HepG2 (cell line): ENCODE measurements around the gene TMEM41A. TPM values are rescaled to one million over a fixed set of nuclear protein-coding genes. Genes with fewer than 3 reads are reported as not detected.
A peak's percentile ranks its signal among the peaks of the same experiment; 100 is the strongest.

Source experiments
- ETV5 ChIP-seq: IDR thresholded peaks from 2 replicates; pipeline ENCODE4 v1.6.1; 2018; ENCODE audit warnings: missing biosample characterization, missing genetic modification reagents, inconsistent platforms, borderline replicate concordance
- NFE2L1 ChIP-seq: sonication (generic); formaldehyde crosslinking; IDR thresholded peaks from 2 replicates; pipeline ENCODE4 v1.4.0; 2020; ENCODE audit warnings: missing genetic modification reagents, mild to moderate bottlenecking, borderline replicate concordance
- RBFOX2 ChIP-seq: fragments of 200-400 bp; formaldehyde crosslinking; IDR thresholded peaks from 2 replicates; pipeline ENCODE4 v1.6.1; 2017; ENCODE audit warnings: low read depth, mild to moderate bottlenecking, low read length
- SRF ChIP-seq: IDR thresholded peaks from 2 replicates; pipeline ENCODE4 v1.6.1; 2011; ENCODE audit warnings: mild to moderate bottlenecking, low read depth, low read length, moderate library complexity
- TCF12 ChIP-seq, 2 experiments: fragments of 450-650 bp in 1 of 2; sonication (generic) in 1 of 2; formaldehyde crosslinking in 1 of 2; IDR thresholded peaks; 2 replicates each; pipeline versions ENCODE4 v1.6.1 to v1.8.0; 2017 to 2022; ENCODE audit warnings: antibody characterized with exemption in 1 of 2, mild to moderate bottlenecking in 1 of 2, missing genetic modification reagents in 1 of 2, moderate library complexity in 1 of 2
- TEAD2 ChIP-seq: sonication (generic); formaldehyde crosslinking; IDR thresholded peaks from 2 replicates; pipeline ENCODE4 v1.9.0; 2021; ENCODE audit warnings: missing genetic modification reagents
- TOPORS ChIP-seq: sonication (generic); formaldehyde crosslinking; IDR thresholded peaks from 2 replicates; pipeline ENCODE4 v1.8.0; 2023; ENCODE audit warnings: mild to moderate bottlenecking, missing genetic modification reagents
- TSC22D2 ChIP-seq: sonication (generic); formaldehyde crosslinking; IDR thresholded peaks from 2 replicates; pipeline ENCODE4 v1.5.1; 2020; ENCODE audit warnings: missing genetic modification reagents, mild to moderate bottlenecking, borderline replicate concordance
- ZNF124 ChIP-seq: sonication (generic); formaldehyde crosslinking; IDR thresholded peaks from 2 replicates; pipeline ENCODE4 v1.4.0; 2020; ENCODE audit warnings: missing genetic modification reagents
- ZNF292 ChIP-seq: sonication (generic); formaldehyde crosslinking; IDR thresholded peaks from 2 replicates; pipeline ENCODE4 v1.8.1; 2022; ENCODE audit warnings: mild to moderate bottlenecking, low read depth, missing genetic modification reagents, borderline replicate concordance
- ZNF432 ChIP-seq: sonication (generic); formaldehyde crosslinking; IDR thresholded peaks from 2 replicates; pipeline ENCODE4 v1.5.0; 2020; ENCODE audit warnings: missing genetic modification reagents, mild to moderate bottlenecking, borderline replicate concordance
- polyA plus RNA-seq, 8 experiments: library from polyadenylated mRNA; depleted of rRNA in 3 of 8; stranded (reverse) in 7 of 8; unstranded in 1 of 8; fragments of >200 nt; fragmentation: Illumina TruSeq in 4 of 8; extraction: Trizol in 4 of 8; gene quantifications; 2 replicates each; pipeline versions ENCODE4 v1.2.1 to v1.2.3, GENCODE V29; 2011 to 2016; ENCODE audit warnings: low read depth in 4 of 8, missing spikeins in 1 of 8, mixed read lengths in 1 of 8; ENCODE audit not compliant: insufficient read depth in 1 of 8
- total RNA-seq, 5 experiments: library from RNA; depleted of rRNA; stranded (reverse); fragments of >200 nt; fragmentation: Illumina TruSeq; extraction: Trizol; gene quantifications; 2 replicates each; pipeline ENCODE4 v1.2.3, GENCODE V29; 2016; ENCODE audit warnings: low read depth in 1 of 5
- TF ChIP-seq, protein P1 (sequence below): sonication (generic); formaldehyde crosslinking; IDR thresholded peaks from 2 replicates; pipeline ENCODE4 v1.5.0; 2020; ENCODE audit warnings: mild to moderate bottlenecking, missing genetic modification reagents, borderline replicate concordance
- TF ChIP-seq, protein P2 (sequence below): sonication (generic); formaldehyde crosslinking; IDR thresholded peaks from 2 replicates; pipeline ENCODE4 v1.5.1; 2020; ENCODE audit warnings: missing genetic modification reagents, mild to moderate bottlenecking, borderline replicate concordance
- TF ChIP-seq, protein P3 (sequence below): sonication (generic); formaldehyde crosslinking; IDR thresholded peaks from one replicate; pipeline ENCODE4 v1.5.1; 2020; ENCODE audit warnings: mild to moderate bottlenecking, missing genetic modification reagents; ENCODE audit errors: not compliant biosample characterization

The TMEM41A gene
- total and polyA plus RNA-seq, 2 of the 13 experiments (the other 11 are each of a cell fraction or from before 2014, with no cell fraction given): 30.0 to 40.0 TPM

- TF ChIP-seq NFE2L1 (CRISPR knock-in tag): no peak
- peak; percentile 98 for TF ChIP-seq RBFOX2
- TF ChIP-seq ZNF124 (CRISPR knock-in tag): peak; percentile 42; the same call in 1 of the 2 replicates
- 0 out of 2 replicates have a peak, but pooled peaks have one; percentile 73 for TF ChIP-seq TSC22D2
- no peak for TF ChIP-seq ZNF432
- TF ChIP-seq, protein P1, sequence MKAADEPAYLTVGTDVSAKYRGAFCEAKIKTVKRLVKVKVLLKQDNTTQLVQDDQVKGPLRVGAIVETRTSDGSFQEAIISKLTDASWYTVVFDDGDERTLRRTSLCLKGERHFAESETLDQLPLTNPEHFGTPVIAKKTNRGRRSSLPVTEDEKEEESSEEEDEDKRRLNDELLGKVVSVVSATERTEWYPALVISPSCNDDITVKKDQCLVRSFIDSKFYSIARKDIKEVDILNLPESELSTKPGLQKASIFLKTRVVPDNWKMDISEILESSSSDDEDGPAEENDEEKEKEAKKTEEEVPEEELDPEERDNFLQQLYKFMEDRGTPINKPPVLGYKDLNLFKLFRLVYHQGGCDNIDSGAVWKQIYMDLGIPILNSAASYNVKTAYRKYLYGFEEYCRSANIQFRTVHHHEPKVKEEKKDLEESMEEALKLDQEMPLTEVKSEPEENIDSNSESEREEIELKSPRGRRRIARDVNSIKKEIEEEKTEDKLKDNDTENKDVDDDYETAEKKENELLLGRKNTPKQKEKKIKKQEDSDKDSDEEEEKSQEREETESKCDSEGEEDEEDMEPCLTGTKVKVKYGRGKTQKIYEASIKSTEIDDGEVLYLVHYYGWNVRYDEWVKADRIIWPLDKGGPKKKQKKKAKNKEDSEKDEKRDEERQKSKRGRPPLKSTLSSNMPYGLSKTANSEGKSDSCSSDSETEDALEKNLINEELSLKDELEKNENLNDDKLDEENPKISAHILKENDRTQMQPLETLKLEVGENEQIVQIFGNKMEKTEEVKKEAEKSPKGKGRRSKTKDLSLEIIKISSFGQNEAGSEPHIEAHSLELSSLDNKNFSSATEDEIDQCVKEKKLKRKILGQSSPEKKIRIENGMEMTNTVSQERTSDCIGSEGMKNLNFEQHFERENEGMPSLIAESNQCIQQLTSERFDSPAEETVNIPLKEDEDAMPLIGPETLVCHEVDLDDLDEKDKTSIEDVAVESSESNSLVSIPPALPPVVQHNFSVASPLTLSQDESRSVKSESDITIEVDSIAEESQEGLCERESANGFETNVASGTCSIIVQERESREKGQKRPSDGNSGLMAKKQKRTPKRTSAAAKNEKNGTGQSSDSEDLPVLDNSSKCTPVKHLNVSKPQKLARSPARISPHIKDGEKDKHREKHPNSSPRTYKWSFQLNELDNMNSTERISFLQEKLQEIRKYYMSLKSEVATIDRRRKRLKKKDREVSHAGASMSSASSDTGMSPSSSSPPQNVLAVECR: peak; percentile 97
- TF ChIP-seq TCF12 (IDR thresholded peaks at IDR 0.05): no peak
- TF ChIP-seq TCF12 (CRISPR knock-in tag; IDR thresholded peaks at IDR 0.05): no peak
- TF ChIP-seq ETV5 (CRISPR knock-in tag): peak; percentile 66
- TF ChIP-seq TOPORS (CRISPR knock-in tag): peak; percentile 95
- TF ChIP-seq, protein P2, sequence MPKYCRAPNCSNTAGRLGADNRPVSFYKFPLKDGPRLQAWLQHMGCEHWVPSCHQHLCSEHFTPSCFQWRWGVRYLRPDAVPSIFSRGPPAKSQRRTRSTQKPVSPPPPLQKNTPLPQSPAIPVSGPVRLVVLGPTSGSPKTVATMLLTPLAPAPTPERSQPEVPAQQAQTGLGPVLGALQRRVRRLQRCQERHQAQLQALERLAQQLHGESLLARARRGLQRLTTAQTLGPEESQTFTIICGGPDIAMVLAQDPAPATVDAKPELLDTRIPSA (CRISPR knock-in tag): no peak
- TF ChIP-seq SRF: peak; percentile 53; the same call in 1 of the 2 replicates
- TF ChIP-seq, protein P3, sequence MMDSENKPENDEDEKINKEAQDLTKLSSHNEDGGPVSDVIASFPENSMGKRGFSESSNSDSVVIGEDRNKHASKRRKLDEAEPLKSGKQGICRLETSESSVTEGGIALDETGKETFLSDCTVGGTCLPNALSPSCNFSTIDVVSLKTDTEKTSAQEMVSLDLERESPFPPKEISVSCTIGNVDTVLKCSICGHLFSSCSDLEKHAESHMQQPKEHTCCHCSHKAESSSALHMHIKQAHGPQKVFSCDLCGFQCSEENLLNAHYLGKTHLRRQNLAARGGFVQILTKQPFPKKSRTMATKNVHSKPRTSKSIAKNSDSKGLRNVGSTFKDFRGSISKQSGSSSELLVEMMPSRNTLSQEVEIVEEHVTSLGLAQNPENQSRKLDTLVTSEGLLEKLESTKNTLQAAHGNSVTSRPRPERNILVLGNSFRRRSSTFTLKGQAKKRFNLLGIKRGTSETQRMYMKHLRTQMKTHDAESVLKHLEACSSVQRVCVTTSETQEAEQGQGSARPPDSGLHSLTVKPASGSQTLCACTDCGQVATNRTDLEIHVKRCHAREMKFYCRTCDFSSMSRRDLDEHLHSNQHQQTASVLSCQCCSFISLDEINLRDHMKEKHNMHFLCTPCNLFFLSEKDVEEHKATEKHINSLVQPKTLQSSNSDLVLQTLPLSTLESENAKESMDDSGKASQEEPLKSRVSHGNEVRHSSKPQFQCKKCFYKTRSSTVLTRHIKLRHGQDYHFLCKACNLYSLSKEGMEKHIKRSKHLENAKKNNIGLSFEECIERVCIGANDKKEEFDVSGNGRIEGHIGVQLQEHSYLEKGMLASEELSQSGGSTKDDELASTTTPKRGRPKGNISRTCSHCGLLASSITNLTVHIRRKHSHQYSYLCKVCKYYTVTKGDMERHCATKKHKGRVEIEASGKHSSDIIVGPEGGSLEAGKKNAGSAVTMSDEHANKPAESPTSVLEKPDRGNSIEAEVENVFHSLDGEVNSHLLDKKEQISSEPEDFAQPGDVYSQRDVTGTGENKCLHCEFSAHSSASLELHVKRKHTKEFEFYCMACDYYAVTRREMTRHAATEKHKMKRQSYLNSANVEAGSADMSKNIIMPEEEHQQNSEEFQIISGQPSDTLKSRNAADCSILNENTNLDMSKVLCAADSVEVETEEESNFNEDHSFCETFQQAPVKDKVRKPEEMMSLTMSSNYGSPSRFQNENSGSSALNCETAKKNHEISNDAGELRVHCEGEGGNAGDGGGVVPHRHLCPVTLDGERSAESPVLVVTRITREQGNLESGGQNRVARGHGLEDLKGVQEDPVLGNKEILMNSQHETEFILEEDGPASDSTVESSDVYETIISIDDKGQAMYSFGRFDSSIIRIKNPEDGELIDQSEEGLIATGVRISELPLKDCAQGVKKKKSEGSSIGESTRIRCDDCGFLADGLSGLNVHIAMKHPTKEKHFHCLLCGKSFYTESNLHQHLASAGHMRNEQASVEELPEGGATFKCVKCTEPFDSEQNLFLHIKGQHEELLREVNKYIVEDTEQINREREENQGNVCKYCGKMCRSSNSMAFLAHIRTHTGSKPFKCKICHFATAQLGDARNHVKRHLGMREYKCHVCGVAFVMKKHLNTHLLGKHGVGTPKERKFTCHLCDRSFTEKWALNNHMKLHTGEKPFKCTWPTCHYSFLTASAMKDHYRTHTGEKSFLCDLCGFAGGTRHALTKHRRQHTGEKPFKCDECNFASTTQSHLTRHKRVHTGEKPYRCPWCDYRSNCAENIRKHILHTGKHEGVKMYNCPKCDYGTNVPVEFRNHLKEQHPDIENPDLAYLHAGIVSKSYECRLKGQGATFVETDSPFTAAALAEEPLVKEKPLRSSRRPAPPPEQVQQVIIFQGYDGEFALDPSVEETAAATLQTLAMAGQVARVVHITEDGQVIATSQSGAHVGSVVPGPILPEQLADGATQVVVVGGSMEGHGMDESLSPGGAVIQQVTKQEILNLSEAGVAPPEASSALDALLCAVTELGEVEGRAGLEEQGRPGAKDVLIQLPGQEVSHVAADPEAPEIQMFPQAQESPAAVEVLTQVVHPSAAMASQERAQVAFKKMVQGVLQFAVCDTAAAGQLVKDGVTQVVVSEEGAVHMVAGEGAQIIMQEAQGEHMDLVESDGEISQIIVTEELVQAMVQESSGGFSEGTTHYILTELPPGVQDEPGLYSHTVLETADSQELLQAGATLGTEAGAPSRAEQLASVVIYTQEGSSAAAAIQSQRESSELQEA (CRISPR knock-in tag): peak; percentile 89
- peak; percentile 33; the same call in 1 of the 2 replicates for TF ChIP-seq ZNF292
- TF ChIP-seq TEAD2 (CRISPR knock-in tag): no peak; the same call in 1 of the 2 replicates
Observed at GRCh38 chr3:185498503-185499396, at the start of gene TMEM41A (continued).
